Embryonic facial prominence (tissue), 1 donor: Measurements from ENCODE around the gene MRPL19.
"Not testable (repeated sequence)": the region's sequence is repeated elsewhere in the genome, so short reads cannot be mapped to it uniquely, and the experiment has no call there.

Source experiments
- DNase-seq: peaks from one replicate; pipeline ENCODE4 v3.0.0-alpha.2; 2016; ENCODE audit errors: extremely low spot score

MRPL19 gene

GRCh38 chr2:75667884-75668283 lies 21.3 kb downstream of the MRPL19 start:
- no peak for DNase-seq

- DNase-seq: not testable (repeated sequence)
These were observed 28.8 kb downstream of the MRPL19 start for GRCh38 chr2:75675423-75675822.

- no peak for DNase-seq
These were observed 29.3 kb downstream of the MRPL19 start for GRCh38 chr2:75675908-75676307.

GRCh38 chr2:75676464-75676863 lies 29.9 kb downstream of the MRPL19 start:
- no peak for DNase-seq

- DNase-seq: no peak
These were observed 33.0 kb downstream of the MRPL19 start for GRCh38 chr2:75679556-75679955.

GRCh38 chr2:75680402-75680801 lies 33.8 kb downstream of the MRPL19 start:
- no peak for DNase-seq

GRCh38 chr2:75683430-75683829 lies 36.8 kb downstream of the MRPL19 start:
- not testable (repeated sequence) for DNase-seq

- no peak for DNase-seq
These were observed 41.6 kb downstream of the MRPL19 start for GRCh38 chr2:75688196-75688595.

- DNase-seq: no peak
These were observed 52.3 kb downstream of the MRPL19 start for GRCh38 chr2:75698918-75699317.

GRCh38 chr2:75702593-75702992 lies 56.0 kb downstream of the MRPL19 start:
- DNase-seq: no peak

- no peak for DNase-seq
These were observed 57.2 kb downstream of the MRPL19 start for GRCh38 chr2:75703589-75704287.

GRCh38 chr2:75705921-75706320 lies 59.3 kb downstream of the MRPL19 start:
- no peak for DNase-seq

GRCh38 chr2:75707901-75708300 lies 61.3 kb downstream of the MRPL19 start:
- no peak for DNase-seq

GRCh38 chr2:75709297-75709696 lies 62.7 kb downstream of the MRPL19 start:
- DNase-seq: no peak

GRCh38 chr2:75710220-75710576 lies 63.6 kb downstream of the MRPL19 start:
- no peak for DNase-seq

- peak; percentile 72 for DNase-seq
These were observed 64.1 kb downstream of the MRPL19 start, which contains the start of gene GCFC2 for GRCh38 chr2:75710577-75711253. Gene GCFC2 (minus strand): TSS chr2:75710915. CDS start chr2:75710855, 60 bp downstream.

GRCh38 chr2:75711590-75711989 lies 65.0 kb downstream of the MRPL19 start:
- DNase-seq: not testable (repeated sequence)

GRCh38 chr2:75716406-75716805 lies 69.8 kb downstream of the MRPL19 start:
- DNase-seq: no peak

GRCh38 chr2:75719616-75720015 lies 73.0 kb downstream of the MRPL19 start:
- DNase-seq: no peak

- DNase-seq: no peak
These were observed 73.9 kb downstream of the MRPL19 start for GRCh38 chr2:75720525-75720924.

- DNase-seq: no peak
These were observed 76.1 kb downstream of the MRPL19 start for GRCh38 chr2:75722687-75723086.

GRCh38 chr2:75728614-75729419 lies 82.2 kb downstream of the MRPL19 start:
- no peak for DNase-seq

- no peak for DNase-seq
These were observed 83.3 kb downstream of the MRPL19 start for GRCh38 chr2:75729861-75730260.
